Urinary bladder (tissue), 4 donors: ENCODE results near the gene LHFPL5. TPM values are rescaled to one million over a fixed set of nuclear protein-coding genes. Genes with fewer than 3 reads are reported as not detected.

ENCODE experiments used
- DNase-seq: peaks from one replicate; pipeline ENCODE4 v3.0.0-alpha.2; 2015; ENCODE audit errors: extremely low spot score
- H3K27ac ChIP-seq: one replicate; pipeline ENCODE4 v1.5.1; 2013; ENCODE audit warnings: low read depth, mild to moderate bottlenecking, moderate library complexity
- H3K36me3 ChIP-seq: one replicate; pipeline ENCODE4 v1.6.1; 2013; ENCODE audit warnings: mild to moderate bottlenecking, moderate library complexity; ENCODE audit not compliant: insufficient read depth
- H3K4me1 ChIP-seq: one replicate; pipeline ENCODE4 v1.6.1; 2013; ENCODE audit warnings: mild to moderate bottlenecking, moderate library complexity; ENCODE audit not compliant: insufficient read depth
- H3K4me3 ChIP-seq: one replicate; pipeline ENCODE4 v1.5.1; 2013; ENCODE audit warnings: low read depth, low read length
- WGBS: extraction: QIAGEN DNeasy Blood & Tissue Kit; methylation state at CpG from one replicate; pipeline ENCODE4 v1.1.7; 2013; 5-methylcytosine and 5-hydroxymethylcytosine counted together
- polyA plus RNA-seq: library from polyadenylated mRNA; stranded (reverse); fragments of 200-250 nt; gene quantifications from one replicate; pipeline ENCODE4 v1.2.3, GENCODE V29; 2013
- total RNA-seq: library from RNA; depleted of rRNA; stranded (reverse); fragments of >200 nt; gene quantifications from one replicate; pipeline ENCODE4 v1.2.3, GENCODE V29; 2014
- donor health status: healthy with polysubstance abuse.
- donor health status: healthy.

The LHFPL5 gene
- total and polyA plus RNA-seq, 2 donors = not detected

- WGBS = 94% methylated on average over 4 of the region's 4 CpGs
- Histone ChIP-seq H3K4me1 (no peaks in the 10 kb centered on the region), H3K36me3 (no peaks in the 10 kb centered on the region), H3K27ac (no peak overlapping the region), H3K4me3 (no peak overlapping the region)
- no peak for DNase-seq
Measured at GRCh38 chr6:35852994-35853393, 47.8 kb downstream of the LHFPL5 start.

GRCh38 chr6:35856250-35856649 lies 51.1 kb downstream of the LHFPL5 start:
- H3K27ac ChIP-seq = no peak overlapping the region
- H3K36me3 ChIP-seq = no peaks in the 10 kb centered on the region
- no peaks in the 10 kb centered on the region for H3K4me1 ChIP-seq
- no peak overlapping the region for H3K4me3 ChIP-seq
- DNase-seq = no peak
- WGBS = 99% methylated on average over 1 of the region's 1 CpG

DNA sequence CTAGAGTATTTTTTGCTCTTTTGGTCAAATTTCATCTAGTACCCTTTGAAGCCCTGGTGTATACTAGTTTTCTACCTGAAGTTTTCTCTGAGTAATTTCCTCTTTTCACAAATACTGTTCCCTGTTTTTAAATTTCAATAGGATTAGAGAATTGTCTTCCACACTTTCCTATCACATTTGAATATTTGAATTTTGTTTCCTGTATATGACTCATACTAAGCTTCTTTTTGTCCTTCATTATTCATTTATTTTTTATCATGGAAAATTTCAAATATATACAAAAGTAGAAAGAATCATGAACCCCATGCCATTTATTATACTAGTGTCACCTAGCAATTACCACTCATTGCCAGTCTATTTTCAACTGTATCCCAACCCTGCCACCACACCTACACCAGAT lies 52.7 kb downstream of the LHFPL5 start:
- Histone ChIP-seq H3K36me3 (no peaks in the 10 kb centered on the region), H3K27ac (no peak overlapping the region), H3K4me3 (no peak overlapping the region), H3K4me1 (no peaks in the 10 kb centered on the region)
- no peak for DNase-seq

- 76% methylated on average over 4 of the region's 4 CpGs for whole genome bisulfite sequencing
- H3K36me3 ChIP-seq = no peaks in the 10 kb centered on the region
- H3K4me3 ChIP-seq = no peak overlapping the region
- no peak for DNase-seq
- H3K27ac ChIP-seq = no peak overlapping the region
- no peaks in the 10 kb centered on the region for H3K4me1 ChIP-seq
Measured at GRCh38 chr6:35859367-35859766, 54.2 kb downstream of the LHFPL5 start.

Other genes starting within 250 kb of the LHFPL5 start
- 5.6 TPM for gene FKBP5, start 116.4 kb upstream of the LHFPL5 start, total RNA-seq
- 236 TPM for gene FKBP5, start 116.4 kb upstream of the LHFPL5 start, polyA plus RNA-seq
- not detected for gene ARMC12, start 68.3 kb upstream of the LHFPL5 start, total RNA-seq
- gene ARMC12, start 68.3 kb upstream of the LHFPL5 start, polyA plus RNA-seq = 0.56 TPM
- not detected for gene CLPSL2, start 28.8 kb upstream of the LHFPL5 start, total RNA-seq
- not detected for gene CLPSL2, start 28.8 kb upstream of the LHFPL5 start, polyA plus RNA-seq
- not detected for gene CLPSL1, start 24.3 kb upstream of the LHFPL5 start, total RNA-seq
- gene CLPSL1, start 24.3 kb upstream of the LHFPL5 start, polyA plus RNA-seq = not detected
- gene CLPS, start 8.0 kb upstream of the LHFPL5 start, total RNA-seq = not detected
- 0.91 TPM for gene CLPS, start 8.0 kb upstream of the LHFPL5 start, polyA plus RNA-seq
- 57.8 TPM for gene SRPK1, start 115.7 kb downstream of the LHFPL5 start, total RNA-seq
- 14.8 TPM for gene SRPK1, start 115.7 kb downstream of the LHFPL5 start, polyA plus RNA-seq
- 0.11 TPM for gene SLC26A8, start 219.3 kb downstream of the LHFPL5 start, total RNA-seq
- 0.09 TPM for gene SLC26A8, start 219.3 kb downstream of the LHFPL5 start, polyA plus RNA-seq
- 84.1 TPM for gene MAPK14, start 222.5 kb downstream of the LHFPL5 start, total RNA-seq
- gene MAPK14, start 222.5 kb downstream of the LHFPL5 start, polyA plus RNA-seq = 48.8 TPM